ENCODE results near the gene DCAF11. TPM values are rescaled to one million over a fixed set of nuclear protein-coding genes. Genes with fewer than 3 reads are reported as not detected.

DCAF11 gene
- total and polyA plus RNA-seq, 2 of the 8 experiments (the other 6 are each of a cell fraction or from before 2014, with no cell fraction given), result 60.4 to 63.6 TPM

DNA sequence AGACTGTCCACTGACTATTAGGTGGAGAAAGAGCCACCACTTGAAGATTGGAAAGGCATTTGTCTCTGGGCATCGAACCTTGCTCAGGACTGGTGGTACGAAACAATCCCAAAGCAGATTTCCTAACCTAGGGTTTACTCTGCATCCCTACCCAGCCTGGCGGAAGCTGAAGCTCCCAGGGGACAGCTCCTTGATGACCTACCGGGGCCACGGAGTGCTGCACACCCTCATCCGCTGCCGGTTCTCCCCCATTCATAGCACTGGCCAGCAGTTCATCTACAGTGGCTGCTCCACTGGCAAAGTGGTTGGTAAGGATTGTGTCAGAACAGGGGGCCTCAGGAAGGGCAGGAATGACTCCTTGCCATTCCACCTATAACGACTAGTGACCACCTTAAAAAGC is 6.6 kb downstream of the DCAF11 start (continued):
- TF ChIP-seq, protein P1, sequence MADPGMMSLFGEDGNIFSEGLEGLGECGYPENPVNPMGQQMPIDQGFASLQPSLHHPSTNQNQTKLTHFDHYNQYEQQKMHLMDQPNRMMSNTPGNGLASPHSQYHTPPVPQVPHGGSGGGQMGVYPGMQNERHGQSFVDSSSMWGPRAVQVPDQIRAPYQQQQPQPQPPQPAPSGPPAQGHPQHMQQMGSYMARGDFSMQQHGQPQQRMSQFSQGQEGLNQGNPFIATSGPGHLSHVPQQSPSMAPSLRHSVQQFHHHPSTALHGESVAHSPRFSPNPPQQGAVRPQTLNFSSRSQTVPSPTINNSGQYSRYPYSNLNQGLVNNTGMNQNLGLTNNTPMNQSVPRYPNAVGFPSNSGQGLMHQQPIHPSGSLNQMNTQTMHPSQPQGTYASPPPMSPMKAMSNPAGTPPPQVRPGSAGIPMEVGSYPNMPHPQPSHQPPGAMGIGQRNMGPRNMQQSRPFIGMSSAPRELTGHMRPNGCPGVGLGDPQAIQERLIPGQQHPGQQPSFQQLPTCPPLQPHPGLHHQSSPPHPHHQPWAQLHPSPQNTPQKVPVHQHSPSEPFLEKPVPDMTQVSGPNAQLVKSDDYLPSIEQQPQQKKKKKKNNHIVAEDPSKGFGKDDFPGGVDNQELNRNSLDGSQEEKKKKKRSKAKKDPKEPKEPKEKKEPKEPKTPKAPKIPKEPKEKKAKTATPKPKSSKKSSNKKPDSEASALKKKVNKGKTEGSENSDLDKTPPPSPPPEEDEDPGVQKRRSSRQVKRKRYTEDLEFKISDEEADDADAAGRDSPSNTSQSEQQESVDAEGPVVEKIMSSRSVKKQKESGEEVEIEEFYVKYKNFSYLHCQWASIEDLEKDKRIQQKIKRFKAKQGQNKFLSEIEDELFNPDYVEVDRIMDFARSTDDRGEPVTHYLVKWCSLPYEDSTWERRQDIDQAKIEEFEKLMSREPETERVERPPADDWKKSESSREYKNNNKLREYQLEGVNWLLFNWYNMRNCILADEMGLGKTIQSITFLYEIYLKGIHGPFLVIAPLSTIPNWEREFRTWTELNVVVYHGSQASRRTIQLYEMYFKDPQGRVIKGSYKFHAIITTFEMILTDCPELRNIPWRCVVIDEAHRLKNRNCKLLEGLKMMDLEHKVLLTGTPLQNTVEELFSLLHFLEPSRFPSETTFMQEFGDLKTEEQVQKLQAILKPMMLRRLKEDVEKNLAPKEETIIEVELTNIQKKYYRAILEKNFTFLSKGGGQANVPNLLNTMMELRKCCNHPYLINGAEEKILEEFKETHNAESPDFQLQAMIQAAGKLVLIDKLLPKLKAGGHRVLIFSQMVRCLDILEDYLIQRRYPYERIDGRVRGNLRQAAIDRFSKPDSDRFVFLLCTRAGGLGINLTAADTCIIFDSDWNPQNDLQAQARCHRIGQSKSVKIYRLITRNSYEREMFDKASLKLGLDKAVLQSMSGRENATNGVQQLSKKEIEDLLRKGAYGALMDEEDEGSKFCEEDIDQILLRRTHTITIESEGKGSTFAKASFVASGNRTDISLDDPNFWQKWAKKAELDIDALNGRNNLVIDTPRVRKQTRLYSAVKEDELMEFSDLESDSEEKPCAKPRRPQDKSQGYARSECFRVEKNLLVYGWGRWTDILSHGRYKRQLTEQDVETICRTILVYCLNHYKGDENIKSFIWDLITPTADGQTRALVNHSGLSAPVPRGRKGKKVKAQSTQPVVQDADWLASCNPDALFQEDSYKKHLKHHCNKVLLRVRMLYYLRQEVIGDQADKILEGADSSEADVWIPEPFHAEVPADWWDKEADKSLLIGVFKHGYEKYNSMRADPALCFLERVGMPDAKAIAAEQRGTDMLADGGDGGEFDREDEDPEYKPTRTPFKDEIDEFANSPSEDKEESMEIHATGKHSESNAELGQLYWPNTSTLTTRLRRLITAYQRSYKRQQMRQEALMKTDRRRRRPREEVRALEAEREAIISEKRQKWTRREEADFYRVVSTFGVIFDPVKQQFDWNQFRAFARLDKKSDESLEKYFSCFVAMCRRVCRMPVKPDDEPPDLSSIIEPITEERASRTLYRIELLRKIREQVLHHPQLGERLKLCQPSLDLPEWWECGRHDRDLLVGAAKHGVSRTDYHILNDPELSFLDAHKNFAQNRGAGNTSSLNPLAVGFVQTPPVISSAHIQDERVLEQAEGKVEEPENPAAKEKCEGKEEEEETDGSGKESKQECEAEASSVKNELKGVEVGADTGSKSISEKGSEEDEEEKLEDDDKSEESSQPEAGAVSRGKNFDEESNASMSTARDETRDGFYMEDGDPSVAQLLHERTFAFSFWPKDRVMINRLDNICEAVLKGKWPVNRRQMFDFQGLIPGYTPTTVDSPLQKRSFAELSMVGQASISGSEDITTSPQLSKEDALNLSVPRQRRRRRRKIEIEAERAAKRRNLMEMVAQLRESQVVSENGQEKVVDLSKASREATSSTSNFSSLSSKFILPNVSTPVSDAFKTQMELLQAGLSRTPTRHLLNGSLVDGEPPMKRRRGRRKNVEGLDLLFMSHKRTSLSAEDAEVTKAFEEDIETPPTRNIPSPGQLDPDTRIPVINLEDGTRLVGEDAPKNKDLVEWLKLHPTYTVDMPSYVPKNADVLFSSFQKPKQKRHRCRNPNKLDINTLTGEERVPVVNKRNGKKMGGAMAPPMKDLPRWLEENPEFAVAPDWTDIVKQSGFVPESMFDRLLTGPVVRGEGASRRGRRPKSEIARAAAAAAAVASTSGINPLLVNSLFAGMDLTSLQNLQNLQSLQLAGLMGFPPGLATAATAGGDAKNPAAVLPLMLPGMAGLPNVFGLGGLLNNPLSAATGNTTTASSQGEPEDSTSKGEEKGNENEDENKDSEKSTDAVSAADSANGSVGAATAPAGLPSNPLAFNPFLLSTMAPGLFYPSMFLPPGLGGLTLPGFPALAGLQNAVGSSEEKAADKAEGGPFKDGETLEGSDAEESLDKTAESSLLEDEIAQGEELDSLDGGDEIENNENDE (IDR thresholded peaks at IDR 0.05; ENCODE audit: insufficient replicate concordance, low read length), result no peak
- TF ChIP-seq EZH2 (IDR thresholded peaks at IDR 0.05; ENCODE audit: low read depth, low read length, severe bottlenecking) (no peak), HDAC2 (IDR thresholded peaks at IDR 0.05; ENCODE audit: borderline replicate concordance in 1 of 2, low read depth in 2 of 2, low read length in 2 of 2) (no peak), NRF1 (IDR thresholded peaks at IDR 0.05; ENCODE audit: low read depth, low read length) (no peak), POLR2A (IDR thresholded peaks at IDR 0.05; ENCODE audit: control extremely low read depth in 1 of 2, low read depth in 2 of 2, low read length in 2 of 2) (no peak), SRF (IDR thresholded peaks at IDR 0.05; ENCODE audit: low read depth, low read length) (no peak), CHD1 (IDR thresholded peaks at IDR 0.05; ENCODE audit: low read depth, low read length) (no peak), RAD21 (IDR thresholded peaks at IDR 0.05 in 1 of 2, conservative IDR thresholded peaks at IDR 0.05 in 1 of 2; ENCODE audit: low read depth in 2 of 2, low read length in 2 of 2) (no peak), BRCA1 (IDR thresholded peaks at IDR 0.05; ENCODE audit: low read depth, low read length) (no peak), CREB1 (IDR thresholded peaks at IDR 0.05) (no peak)
- TF ChIP-seq, protein P2, sequence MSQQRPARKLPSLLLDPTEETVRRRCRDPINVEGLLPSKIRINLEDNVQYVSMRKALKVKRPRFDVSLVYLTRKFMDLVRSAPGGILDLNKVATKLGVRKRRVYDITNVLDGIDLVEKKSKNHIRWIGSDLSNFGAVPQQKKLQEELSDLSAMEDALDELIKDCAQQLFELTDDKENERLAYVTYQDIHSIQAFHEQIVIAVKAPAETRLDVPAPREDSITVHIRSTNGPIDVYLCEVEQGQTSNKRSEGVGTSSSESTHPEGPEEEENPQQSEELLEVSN (IDR thresholded peaks at IDR 0.05), result no peak

Data from H1 (cell line).